GM19043 (cell line): ENCODE results near the gene GLRX2.

Experiments used
- ATAC-seq: cut with Tn5 transposase; IDR thresholded peaks from one replicate; pipeline ENCODE4 v1.9.1; 2021; ENCODE audit warnings: low read depth; ENCODE audit not compliant: unreplicated experiment

The GLRX2 gene

GRCh38 chr1:193113258-193113991 is 8.2 kb upstream of the GLRX2 start:
- no peak for ATAC-seq

DNA sequence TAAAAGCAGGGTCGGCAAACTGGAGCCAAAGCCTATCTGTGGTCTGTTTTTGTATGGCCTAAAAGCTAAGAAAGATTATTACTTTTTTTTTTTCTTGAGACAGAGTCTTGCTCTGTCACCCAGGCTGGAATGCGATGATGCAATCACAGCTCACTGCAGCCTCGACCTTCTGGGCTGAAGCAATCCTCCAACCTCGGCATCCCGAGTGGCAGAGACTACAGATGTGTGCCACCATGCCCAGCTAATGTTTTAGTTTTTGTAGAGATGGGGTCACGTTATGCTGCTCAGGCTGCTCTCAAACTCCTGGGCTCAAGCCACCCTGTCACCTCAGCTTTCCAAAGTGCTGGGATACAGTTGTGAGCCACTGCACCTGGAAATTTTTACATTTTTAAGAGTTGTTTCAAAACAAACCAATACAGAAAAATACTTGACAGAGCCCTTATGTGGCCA is 6.5 kb upstream of the GLRX2 start:
- no peak for ATAC-seq

DNA sequence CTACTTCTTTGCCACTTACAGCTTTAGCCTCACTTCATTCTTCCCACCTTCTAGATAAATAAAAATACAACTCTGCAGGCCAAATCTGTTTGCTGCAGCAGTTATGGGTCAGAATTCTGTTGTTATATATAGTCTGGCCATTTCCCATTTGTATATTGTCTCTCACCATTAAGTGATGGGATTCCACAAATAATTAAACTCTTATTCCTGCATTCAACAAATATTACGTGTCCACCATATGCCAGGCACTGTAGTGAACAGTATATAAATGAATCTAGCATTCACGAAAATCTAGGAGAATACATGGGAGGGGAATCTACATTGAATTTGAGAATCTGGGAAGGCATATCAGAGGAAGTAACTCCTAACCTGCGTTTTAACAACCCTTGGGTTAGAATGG is 5.7 kb upstream of the GLRX2 start:
- ATAC-seq: no peak

DNA sequence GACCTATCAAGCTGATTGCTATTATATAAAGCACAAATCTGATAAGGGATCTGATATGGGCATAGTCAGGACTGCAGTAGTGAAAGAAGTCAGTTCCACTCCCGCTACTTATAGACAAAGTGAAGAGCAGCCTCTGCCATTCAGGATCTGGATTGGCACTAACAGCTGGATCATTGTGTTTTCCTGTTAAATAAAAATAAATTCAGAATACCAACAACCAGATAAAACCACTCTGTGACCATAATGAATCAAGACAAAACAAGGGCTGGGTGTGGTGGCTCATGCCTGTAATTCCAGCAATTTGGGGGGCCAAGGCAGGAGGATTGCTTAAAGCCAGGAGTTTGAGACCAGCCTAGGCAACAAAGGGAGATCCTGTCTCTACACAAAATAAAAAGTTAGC is 5.0 kb upstream of the GLRX2 start:
- ATAC-seq: no peak

DNA sequence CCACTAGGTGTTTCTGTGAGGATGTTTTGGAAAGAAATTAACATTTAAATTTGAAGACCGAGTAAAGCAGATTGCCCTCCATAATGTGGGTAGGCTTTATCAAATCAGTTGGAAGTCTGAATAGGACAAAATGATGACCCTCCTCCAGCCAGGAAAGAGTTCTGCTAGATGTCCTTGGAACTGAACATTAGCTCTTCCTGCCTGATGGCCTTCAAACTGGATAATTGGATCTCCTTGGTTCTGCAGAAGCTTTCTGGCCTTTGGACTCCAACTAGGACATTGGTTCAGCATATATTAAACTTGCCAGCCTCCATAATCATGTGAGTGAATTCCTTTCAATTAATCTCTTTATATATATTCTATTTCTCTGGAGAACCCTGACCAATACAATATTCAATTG is 4.4 kb upstream of the GLRX2 start:
- no peak for ATAC-seq

DNA sequence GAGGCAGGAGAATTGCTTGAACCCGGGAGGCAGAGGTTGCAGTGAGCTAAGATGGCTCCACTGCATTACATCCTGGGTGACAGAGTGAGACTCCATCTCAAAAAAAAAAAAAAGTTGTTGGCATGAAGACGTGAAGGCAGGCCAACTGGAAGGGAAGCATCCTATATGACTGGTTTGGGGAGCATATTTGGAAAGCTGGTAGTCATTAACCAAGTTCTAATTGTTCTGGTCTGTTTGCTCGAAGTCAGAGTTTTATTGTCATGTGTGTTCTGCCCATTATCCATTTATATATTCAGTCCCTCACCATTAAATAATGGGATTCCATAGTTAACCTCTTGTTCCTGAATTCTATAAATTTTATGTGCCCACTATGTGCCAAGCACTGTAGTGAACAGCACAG is 3.3 kb upstream of the GLRX2 start:
- no peak for ATAC-seq

DNA sequence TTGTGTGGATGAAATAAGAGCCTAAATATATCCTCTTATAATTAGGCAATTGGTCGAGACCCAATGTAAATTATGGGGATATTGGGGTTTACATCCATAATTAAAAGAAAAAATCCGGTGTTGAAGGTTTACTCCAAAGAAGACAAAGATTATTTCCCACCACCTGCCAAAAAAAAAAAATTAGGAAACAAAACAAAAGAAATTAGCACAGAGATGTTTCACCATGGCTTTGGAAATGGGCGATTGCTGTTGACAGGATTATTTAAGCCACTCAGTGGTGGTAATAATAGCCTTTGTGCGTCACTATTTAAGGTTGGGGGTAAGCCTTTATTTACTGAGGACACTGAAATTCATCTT is 585 bp upstream of the GLRX2 start:
- no peak for ATAC-seq

DNA sequence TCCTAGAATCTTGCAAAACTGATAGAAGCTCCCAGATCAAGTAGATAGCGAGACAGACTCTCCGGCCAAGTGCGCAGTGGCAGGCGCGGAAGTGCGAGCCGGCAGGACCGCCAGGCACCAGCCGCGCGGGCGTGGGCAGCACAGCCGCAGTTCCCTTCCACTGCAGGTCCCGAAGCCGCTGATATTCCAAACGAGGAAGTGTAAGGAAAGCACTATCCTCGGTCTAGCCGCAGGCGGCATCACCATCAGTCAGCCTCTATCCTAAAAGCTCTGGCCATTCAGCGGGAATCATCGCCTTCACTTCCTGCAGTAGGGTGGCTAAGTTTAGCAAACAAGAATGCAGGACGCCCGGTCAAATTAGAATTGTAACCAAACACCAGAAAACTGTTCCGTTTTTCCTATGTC is 710 bp downstream of the GLRX2 start:
- ATAC-seq: peak; percentile 33

DNA sequence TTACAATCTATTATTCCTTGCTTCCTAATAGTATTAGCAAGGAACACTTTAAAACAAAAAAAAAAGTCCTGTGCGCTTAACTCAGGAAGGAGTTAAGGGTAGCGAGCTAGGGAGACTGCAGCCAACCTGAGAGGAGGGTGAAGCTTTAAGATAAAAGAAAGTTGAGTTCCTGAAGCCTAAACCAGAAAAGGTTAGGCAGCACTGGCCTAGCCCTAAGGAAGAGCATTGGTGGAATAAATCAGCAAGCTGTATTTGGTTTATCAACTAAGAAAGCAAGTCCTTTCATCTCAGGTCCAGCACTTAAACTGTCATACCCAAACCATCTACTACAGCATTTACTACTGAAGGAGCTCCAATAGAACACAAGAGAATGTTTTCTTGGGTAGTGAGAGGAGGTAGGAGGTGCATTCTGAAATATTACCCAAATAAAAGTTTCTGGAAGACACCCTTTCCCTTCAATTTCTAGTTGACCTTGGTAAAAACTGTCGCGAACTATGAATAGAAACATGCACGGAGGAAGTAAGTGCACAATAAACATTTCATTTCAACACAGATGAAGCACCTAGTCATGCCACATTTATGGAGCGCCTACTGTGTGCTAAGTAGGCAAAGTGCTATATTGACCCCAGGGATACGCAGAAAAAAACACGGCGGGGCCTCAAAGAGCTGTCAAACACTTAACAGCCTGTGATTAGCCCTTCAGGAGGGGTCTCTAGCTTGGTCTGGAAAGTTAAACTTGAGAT is 1.3 kb downstream of the GLRX2 start:
- ATAC-seq: no peak

DNA sequence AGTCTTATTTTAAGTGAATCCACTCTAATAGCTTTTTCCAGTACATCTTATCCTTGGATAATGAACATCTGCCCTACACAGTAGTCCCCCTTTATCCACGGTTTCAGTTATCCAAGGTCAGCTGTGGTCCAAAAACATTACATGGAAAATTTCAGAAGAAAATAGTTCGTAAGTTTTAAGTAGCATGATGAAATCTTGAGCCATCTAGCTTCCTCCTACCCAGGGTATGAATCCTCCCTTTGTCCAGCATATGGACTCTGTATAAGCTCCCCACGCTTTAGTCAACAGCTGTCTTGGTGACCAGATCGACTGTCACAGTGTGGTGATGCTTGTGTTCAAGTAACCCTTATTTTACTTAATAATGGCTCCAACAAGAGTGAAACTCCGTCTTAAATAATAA is 2.6 kb downstream of the GLRX2 start:
- no peak for ATAC-seq

GRCh38 chr1:193094112-193094511 is 11.1 kb downstream of the GLRX2 start:
- no peak for ATAC-seq

DNA sequence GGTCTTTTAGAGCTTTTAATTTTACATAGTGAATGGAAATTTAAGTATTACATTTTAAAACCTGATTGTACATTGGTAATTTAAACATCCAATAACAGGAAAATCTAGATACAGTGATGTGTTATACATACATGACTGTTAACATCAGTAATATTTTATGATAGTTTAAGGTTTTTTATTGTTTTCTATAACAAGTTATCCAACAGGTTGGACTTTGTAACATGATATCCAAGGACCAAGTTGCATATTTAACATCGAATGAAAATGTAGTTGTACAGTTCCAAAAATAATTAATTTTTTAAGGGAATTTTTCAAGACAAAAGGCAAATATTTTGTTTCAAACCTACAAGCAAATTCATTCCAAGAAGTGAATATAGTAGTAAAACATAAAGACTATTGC is 14.3 kb downstream of the GLRX2 start:
- ATAC-seq: no peak

DNA sequence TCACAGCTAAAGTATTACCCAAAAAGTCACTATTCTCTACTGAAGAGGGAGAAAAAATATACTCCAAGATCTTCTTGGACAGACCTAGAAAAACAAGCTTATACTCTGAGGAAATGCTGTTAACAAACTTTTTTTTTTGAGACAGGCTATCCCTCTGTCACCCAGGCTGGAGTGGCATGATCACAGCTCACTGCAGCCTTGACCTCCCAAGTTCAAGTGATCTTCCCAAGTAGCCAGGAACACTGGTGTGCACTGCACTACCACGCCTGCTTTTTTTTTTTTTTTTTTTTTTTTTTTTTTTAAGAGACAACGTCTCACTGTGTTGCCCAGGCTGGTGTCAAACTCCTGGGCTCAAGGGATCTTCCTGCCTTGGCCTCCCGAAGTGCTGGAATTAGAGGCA is 17.3 kb downstream of the GLRX2 start:
- ATAC-seq: no peak

- no peak for ATAC-seq
Observed at GRCh38 chr1:193086342-193086741, 18.9 kb downstream of the GLRX2 start.

DNA sequence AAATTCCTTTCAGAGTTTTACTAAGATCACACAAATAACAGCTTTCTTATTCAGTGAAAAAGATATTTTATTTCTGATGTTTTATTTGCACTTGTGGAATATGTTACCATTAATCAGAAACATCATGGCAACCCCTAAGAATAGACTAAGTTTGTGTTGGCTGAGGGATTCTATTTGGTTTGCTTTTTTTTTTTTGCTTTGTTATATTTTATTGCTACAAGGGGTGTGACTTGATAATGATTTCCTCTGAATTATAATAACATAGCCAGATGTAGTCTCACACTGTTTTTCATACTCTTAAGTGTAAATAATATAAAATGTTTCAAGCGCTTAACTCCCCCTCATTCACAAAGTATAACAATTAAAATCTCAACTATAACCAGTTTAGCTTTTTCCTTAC is 20.0 kb downstream of the GLRX2 start:
- ATAC-seq: no peak

DNA sequence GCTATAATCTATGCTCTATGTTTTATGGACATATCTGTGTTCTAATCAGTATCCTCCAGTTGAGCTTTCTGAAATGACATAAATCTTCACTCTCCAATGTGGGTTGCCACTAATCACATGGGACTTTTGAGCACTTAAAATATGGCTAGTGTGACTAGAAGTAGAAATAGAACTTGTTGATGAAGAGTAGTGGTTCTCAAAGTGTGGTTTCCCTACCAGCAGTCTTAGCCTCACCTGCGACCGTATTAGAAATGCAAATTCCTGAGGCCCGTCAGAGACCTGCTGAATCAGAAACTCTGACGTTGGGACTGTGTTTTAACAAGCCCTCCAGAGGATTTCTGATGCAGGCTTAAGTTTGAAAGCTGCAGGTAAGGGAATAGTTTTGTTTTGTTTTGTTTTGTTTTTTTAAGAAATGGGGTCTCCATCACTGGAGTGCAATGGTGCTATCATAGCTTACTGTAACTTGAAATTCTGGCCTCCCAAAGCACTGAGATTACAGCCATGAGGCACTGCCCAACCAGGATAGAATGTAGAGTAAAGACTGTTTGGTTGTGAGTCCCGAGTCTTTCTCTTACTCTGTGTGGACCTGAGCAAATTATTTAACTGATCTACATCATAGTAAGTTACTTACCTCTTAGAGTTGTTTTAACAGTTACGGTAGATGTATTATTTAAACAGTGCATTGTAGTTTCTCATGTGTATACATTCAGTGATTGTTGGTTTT is 21.7 kb downstream of the GLRX2 start:
- peak; percentile 94 for ATAC-seq

GRCh38 chr1:193079187-193079586 is 26.0 kb downstream of the GLRX2 start:
- no peak for ATAC-seq

DNA sequence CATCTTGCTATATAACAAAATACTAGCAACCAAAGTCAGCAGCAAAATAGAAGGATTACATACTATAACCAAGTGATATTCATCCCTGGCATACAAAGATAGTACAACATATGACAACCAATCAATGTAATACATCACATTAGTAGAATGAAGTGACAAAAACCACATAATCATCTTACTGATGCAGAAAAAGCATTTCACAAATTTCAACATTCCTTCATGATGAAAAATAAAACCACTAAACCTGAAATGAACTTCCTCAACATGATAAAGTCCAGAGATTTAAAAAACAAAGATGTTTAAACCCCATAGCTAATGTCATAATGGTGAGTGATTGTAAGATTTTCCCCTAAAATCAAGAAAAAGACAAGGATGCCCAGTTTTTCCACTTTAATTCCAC is 27.2 kb downstream of the GLRX2 start:
- no peak for ATAC-seq

DNA sequence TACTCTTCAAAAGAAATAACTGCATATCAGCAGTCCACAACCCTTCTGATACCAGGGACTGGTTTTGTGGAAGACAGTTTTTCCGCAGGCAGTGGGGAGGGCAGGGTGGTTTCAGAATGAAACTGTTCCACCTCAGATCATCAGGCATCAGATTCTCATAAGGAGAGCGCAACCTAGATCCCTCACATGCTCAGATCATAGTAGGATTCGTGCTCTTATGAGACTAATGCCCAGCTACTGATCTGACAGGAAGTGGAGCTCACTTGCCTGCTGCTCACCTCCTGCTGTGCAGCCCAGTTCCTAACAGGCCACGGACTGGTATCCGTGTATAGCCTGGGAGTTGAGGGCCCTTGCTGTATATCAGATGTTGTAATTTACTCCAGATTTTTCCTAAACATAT is 34.3 kb downstream of the GLRX2 start:
- peak; percentile 63 for ATAC-seq

GRCh38 chr1:193070386-193070753 is 34.8 kb downstream of the GLRX2 start:
- peak; percentile 37 for ATAC-seq

DNA sequence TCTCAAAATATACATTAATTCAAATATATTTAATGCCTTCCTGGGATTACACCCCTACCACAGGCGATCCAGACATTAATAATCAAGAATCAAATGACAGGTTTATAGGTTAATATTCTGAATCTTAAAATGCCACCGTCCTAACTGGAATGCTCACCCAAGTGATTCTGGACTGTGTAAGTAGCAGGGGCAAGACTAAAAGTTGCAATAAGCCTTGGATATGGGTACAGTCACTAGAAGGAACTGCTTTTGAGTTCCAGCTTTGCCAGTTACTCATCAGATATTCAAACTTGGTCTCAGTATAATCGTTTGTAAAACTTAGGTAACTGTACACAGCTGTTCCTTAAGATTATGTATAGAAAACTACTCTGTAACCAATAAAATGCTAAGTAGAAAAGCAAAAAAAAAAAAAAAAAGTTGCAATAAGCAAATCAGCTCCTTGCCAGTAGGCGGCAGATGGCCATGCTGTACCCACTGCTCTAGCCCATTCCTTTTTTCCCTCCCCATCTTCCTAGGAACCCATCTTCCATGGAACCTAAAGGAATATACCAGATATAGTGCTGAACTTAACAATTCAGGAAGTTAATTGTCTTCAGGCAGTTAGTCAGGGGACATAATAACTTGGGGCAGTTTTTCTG is 35.3 kb downstream of the GLRX2 start:
- peak; percentile 13 for ATAC-seq
